ENCODE results near the gene TEX2. TPM values are rescaled to one million over a fixed set of nuclear protein-coding genes. Genes with fewer than 3 reads are reported as not detected.

Gene TEX2
- total RNA-seq, 1 donor from 2014 or later, result 17.3 TPM

DNA sequence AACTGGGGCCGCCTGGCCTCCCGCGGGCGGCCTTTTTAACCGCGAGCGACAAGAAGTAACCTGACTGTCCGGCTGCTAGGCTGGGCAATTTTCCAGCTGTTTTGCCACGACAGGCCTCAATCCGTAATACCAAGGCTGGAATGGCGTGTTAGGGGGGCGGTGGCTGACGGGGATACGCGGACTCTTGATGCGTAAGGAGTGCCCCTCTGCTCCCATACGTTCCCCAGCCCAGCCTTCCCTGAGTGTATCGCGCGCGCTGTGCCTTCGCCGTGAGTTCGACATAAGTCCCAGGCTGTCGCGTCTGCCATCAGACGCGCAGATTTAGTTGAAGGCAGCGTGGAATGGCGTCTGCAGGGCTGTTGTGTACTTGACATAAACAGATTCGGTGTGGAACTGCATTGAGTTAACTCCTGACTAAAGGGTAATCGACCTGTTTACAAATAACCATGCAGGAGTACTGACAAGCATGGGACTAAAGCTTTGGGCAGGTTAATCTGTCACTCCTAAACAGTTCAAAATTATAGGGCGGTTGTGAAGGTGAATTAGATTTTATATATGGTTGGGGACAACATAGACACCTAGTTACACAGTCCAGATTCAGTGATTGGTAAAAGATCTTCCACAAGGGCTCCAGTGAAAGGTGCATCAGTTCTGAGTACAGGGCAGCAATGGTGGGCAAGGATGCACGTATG, 116.5 kb downstream of the TEX2 start:
- intact Hi-C loops (cut with micrococcal nuclease), result loop anchor here (10.0 kb wide), 1 partner anchor 372 kb away; the partner anchor contains the start of genes CCDC47 and DDX42

DNA sequence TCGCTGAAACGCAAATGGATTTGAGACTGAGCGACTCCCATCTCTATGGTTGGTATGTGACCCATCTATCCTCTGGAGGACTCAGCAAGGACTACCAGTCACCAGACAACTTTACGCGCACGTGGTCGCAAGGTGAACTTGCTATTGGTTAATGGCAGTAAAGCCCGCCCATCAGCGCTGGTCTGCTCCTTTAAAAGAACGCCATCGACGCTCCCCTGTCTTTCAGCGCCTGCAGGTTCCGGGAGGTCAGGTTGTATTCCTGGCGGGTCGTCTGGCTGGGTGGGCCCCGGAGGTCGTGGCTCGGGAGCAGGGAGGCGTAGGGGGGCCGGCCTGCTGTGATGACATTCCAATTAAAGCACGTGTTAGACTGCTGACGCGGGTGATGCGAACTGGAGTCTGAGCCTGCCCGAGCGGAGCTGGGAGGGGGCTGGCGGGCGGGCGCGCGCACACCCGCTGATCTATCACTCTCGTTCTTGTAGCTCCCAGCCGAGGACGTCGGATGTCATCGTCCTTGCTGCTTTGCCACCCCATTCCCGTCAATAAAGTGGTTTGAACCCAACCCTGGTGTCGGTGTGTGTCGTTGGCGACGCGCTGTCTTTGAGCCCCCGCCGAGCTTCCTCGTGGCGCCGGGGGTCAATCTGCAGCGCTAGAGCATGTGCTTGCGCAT, 117.2 kb downstream of the TEX2 start:
- intact Hi-C loops (cut with micrococcal nuclease), result loop anchor here (1.0 to 10.0 kb wide), 4 partner anchors 16 to 371 kb away; partner anchors contain the start of genes CCDC47, DDX42, ERN1 and TEX2

DNA sequence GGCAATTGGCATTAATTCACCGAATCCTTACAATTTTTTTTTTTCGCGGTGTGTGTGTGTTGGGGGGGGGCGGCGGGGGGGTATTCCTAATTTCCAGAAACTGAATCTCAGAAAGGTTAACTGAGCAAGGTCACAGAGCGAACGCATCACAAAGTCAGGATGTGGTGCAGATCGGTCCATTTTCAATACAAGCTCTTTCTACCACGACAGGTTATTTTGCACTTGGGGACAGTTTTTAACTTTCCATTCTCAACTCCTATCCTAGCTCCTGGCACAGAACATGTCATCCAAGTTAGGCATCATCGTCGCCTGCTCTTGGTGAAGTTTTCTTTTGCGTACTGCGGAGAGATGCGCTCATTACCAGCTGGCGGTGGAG, 117.7 kb downstream of the TEX2 start:
- intact Hi-C loops (cut with micrococcal nuclease), result loop anchor here (1.0 to 10.0 kb wide), 4 partner anchors 15 to 371 kb away; partner anchors contain the start of genes CCDC47, DDX42, ERN1 and TEX2

DNA sequence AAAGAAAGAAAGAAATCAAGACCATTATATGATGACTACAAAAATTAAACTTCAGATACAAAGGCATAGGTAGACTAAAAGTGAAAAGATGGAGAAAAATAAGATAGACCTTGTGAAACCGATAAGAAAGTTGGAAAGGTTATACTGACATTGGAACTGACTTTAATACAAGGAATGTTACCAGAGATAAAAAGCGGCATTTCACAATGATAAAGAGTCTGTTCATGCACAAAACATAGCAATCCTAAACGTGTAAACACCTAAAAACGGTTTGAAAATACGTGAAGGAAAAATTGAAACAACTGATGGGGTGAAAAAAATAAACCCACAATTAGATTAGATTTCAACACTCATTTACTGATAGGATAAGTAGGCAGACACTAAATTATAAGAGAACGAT, 123.5 kb downstream of the TEX2 start:
- intact Hi-C loops (cut with micrococcal nuclease), result no loop called here

DNA sequence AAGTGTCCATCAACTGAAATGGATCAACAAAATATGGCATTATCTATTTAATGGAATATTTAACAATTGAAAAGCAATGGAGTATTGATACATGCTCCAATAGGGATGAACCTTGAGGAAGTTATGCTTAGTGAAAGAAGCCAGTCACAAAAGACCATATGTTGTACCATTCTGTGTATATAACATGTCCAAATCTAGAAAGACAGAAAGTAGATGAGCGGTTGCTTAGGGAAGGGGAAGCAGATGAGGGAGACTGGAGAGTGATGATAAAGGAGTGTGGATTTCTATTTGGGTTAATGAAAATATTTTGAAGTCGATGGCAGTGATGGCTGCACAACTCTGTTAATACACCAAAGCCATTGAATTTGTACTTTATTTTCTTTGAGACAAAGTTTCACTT, 124.6 kb downstream of the TEX2 start:
- intact Hi-C loops (cut with micrococcal nuclease), result no loop called here

DNA sequence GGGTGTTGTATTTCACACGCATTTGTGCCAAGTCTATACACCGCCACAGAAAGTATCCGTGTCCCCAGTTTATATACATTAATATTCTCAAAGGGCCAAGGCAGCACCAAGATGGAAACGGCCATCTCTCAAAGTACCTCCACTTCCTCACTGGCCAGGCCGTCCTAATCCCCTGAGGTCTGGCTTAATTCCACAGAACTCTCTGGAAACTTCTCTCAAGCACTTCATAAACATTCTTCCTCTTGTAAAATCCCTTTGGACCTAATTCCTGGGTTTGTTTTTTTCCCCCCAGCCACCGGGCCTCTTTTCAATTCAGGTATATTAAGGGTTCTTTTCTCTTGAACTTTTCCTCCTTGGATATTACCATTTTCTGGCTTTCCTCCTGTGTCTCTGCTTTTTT, 128.1 kb downstream of the TEX2 start:
- intact Hi-C loops (cut with micrococcal nuclease), result loop anchor here (5.0 kb wide), 1 partner anchor 293 kb away; the partner anchor contains the start of gene SMARCD2

DNA sequence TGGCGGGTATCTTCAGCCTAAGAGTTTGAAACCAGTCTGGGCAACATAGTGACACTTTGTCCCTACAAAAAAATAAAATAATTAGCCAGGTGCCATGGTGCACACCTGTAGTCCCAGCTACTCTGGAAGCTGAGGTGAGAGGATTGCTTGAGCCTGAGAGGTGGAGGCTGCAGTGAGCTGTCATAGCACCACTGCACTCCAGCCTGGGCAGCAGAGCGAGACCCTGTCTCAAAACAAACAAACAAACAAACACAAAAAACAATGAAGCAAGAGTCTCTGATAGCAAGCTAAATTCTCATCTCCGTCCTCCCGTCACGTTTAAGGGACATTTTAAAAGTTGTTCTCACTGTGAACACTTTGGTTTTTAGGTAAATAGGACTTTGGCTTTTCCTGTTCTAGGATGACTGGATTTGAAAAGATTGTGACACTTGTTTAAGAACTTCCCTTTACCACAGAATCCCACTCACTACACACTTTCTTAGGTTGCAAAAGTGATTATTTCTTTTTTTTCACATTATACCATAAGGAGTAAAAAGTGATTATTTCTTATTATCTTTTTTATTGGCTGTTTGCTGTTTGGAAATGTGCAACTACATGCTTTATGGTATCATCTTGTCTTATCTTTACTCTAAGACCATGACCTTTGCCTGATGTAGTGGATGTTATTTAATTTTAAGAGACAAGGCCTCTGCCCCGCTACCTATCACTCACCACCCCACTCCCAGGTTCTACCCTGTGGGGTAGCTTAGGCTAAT, 128.7 kb downstream of the TEX2 start:
- intact Hi-C loops (cut with micrococcal nuclease), result loop anchor here (5.0 kb wide), 1 partner anchor 292 kb away; the partner anchor contains the start of gene SMARCD2

DNA sequence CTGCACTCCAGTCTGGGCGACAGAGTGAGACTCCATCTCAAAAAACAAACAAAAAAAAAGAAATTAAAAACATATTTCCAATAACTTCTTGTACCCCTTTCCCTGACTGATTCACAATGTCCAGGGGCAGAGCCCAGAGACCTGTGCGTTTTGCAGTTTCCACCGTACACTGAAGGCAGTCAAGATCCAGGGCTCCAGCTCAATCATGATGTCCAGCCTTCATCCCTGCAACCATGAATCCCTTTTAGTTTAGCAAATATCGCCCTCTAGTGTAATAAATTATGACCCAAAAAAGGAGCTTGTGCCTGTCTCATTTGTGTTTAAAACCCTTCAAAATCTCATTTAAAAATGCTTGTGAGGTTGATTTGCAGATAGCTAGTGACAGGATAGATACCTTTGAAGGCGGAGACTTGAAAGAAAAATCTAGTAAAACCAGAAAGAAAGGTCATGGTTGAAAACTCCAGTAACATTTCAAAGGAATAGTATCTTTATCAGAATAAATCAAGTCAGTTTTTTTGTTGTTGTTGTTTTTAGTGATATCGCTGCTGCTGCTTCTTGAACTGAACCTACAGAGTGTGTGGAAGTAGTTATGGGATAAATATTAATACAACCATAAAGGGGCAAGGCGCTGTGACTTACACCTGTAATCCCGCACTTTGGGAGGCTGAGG, 129.4 kb downstream of the TEX2 start:
- intact Hi-C loops (cut with micrococcal nuclease), result loop anchor here (1.0 to 5.0 kb wide), 2 partner anchors 104 to 291 kb away; partner anchors contain the start of gene SMARCD2

DNA sequence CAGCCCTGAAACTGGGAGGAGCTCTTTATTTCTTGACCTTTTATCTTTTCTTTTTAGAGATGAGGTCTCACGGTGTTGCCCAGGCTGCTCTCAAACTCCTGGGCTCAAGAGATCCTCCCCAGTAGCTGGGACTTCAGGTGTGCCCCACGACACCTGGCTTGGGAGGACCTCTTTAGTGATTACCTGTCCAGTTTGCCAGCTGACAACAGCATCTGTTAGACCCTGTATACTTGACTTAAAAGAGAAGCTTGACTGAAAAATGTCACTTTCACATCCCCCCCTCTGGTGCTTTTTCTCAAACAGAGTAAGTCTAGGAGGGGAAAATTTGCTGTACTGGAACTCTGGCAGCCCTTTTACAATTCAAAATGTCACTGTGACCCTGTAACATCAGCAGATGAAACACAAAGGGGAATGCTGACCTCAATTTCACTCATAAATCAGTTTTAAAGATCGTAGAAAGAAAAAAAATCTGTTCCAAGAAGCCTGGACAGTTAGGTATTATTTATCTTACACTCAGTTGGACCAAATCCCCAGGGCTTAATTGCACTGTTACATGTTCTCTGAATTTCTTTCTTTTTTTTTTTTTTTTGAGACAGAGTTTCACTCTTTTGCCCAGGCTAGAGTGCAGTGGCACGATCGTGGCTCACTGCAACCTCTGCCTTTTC, 131.3 kb downstream of the TEX2 start:
- intact Hi-C loops (cut with micrococcal nuclease), result loop anchor here (2.0 to 5.0 kb wide), 2 partner anchors 69 to 289 kb away; partner anchors contain the start of gene SMARCD2

DNA sequence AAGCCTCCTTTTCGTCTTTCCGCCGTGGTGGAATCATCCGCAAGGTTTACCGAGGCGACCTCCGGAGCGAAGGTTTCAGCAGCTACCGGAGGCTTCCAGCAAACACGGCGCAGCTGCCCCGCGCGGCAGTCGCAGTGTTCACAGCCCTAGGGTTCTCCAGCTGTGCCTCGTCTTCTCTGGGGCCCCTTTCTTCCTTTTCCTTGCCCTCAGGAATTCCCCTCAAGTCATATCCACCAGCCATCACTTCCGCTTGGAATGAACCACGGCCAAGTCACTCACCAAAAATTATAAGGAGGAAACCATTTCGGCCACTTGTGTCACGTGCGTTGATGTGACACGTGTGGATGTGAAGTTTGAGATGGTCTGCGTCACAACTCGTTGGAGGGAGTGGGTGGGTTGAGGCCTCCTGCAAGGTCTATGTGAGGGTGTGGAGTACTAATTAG, 132.5 kb downstream of the TEX2 start:
- intact Hi-C loops (cut with micrococcal nuclease), result loop anchor here (1.0 to 5.0 kb wide), 8 partner anchors 9 to 288 kb away; partner anchors contain the start of gene SMARCD2

DNA sequence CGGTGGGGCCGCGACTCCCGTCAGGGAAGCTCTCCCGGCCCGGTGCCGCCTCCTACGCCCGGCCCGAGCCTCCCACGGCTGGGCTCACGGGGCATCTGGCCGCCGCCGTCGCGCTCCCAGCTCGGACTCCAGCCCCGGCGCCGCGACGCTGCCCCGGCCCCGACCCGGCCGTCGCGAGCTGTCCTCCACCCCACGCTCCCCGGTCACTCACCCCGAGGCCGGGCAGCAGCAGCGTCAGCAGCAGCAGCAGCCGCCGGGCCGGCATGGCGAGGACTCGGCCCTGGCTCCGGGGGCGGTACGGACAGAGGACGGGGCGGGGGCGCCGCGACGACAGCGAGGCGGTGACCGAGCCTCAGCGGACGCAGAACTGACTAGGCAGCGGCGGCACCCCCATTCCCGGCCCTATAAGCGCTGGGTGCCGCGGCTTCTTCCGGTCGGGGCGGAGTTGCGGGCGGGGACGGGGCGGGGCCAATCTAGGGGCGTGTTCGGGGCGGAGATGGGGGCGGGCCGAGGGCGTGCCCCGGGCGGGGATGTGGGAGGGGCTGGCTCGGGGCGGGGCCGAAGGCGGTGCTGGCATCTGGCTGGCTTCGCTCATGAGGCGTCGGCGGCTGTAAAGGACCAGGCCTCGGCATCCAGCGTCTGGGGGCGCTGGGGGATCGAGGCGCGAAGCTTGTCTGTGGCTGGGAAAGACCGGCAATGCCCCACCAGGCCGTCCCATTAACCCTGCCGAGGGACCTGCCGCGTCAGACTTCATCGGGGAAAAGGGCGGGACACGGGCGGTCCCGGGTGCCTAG, 133.1 kb downstream of the TEX2 start, which contains the start of gene ERN1:
Gene ERN1, minus strand, starts transcription at position 380 of the 794 bp plus-strand sequence. Its CDS starts 115 bp downstream, at position 265.
- intact Hi-C loops (cut with micrococcal nuclease), result loop anchor here (1.0 to 5.0 kb wide), 8 partner anchors 9 to 288 kb away; partner anchors contain the start of gene SMARCD2

DNA sequence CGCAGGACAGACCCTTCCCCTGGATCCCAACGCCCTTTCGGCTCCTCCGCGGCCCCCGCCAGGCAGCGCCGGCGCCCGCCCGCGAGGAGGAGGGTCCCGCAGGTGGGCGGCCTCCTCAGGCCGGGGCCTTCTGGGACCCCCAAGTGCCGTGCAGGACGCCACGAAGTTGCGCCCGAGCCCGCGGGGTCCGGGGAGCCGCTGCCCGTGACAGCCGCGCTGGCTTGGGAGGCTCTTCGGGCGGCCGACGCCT, 133.6 kb downstream of the TEX2 start:
- intact Hi-C loops (cut with micrococcal nuclease), result no loop called here

DNA sequence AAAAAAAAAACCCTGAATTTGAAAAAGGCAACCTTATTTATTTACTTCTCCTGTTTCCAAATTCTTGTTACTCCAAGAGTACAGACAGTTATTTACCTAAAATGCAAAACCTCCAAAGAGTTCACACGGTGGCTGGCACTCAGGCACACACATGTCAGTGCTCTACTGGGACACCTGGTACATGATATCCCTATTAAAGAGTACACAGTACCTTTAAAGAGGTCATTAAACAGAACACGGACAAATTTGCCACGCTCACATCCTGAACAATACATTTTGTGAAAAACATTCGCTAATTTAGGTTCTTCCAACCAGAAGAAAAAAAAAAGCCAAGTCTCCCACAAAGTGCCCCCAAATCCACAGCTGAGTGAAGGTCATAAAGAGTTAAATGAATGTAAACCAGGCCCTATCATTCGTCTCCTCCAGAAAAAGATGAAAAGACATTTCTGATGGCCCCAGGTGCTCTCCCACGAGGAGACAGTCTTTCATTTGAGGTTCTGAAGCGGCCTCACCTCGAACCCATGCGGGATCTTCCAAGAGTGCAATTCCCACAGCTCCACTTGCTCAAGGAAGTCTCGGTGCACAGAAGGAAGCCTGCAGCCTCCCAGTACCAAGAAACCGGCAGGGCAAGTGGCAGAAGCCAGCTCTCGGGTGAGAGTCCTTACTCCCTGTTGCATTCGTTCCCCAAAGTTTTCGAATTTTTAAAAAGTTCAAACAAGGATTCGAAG, 134.1 kb downstream of the TEX2 start:
- intact Hi-C loops (cut with micrococcal nuclease), result no loop called here

DNA sequence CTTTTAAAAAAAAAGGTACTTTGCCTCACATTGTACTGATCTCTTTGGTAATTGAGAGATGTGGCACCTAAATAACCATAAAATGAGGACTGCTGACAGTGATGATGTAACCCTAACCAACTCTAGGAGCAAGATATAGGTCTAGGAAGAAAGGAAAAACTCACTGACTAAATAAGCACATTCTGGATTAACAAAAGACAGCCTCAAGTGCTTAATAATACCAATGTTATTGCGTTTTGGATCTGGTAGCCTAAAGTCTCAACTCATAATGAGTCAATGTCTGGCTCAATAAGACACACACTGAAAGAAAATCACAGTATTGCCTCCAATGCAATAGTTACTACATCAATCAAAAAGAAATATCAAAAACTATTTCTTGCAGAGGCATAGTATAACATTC, 136.1 kb downstream of the TEX2 start:
- intact Hi-C loops (cut with micrococcal nuclease), result no loop called here

DNA sequence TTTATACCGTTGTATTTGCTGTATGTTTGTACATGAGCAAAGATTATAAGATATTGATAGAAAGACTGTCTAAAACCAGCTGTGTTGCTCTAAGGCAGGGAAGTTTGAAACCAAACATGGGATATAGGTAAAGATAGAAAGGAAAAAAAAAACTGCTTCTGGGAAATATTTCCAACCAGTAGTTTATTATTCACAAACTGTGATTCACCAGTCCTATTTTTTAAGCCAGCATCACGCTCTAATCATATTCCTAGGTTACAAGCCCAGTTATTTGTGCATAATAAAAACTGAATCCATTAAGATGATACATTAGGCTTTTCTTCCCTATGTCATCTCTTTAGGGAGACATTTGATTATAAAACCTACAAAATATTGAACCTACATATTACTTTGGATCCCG, 137.1 kb downstream of the TEX2 start:
- intact Hi-C loops (cut with micrococcal nuclease), result no loop called here

DNA sequence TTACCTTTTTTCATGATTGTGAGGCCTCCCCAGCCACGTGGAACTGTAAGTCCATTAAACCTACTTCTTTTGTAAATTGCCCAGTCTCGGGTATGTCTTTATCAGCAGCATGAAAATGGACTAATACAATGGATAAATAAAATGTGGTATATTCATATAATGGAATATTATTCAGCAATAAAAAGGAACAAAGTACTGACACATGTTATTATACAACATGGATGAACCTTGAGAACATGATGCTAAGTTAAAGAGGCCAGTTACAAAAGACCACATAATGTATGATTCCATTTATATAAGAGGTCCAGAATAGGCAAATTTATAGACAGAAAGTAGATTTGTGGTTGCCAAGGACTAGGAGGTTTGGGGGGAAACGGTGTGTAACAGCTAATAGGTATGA, 138.5 kb downstream of the TEX2 start:
- intact Hi-C loops (cut with micrococcal nuclease), result no loop called here

DNA sequence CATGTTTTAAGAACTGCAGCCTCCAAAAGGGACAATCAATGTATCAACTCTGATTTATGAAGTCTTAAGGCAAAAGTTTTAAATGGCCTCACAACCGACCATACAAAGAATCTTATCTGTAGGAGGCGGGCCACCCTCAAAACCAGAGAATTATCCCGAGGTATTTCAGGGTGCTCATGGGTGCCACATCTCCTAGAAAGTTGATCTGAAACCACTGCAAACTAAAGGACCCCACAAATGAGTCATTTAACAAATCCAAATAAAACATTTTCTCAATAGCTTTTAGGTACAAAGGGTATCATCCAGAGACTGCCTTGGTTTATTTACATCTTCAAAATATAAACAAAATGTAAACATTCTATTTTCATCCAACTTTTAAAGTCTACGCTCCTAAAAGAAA, 139.9 kb downstream of the TEX2 start:
- intact Hi-C loops (cut with micrococcal nuclease), result no loop called here

DNA sequence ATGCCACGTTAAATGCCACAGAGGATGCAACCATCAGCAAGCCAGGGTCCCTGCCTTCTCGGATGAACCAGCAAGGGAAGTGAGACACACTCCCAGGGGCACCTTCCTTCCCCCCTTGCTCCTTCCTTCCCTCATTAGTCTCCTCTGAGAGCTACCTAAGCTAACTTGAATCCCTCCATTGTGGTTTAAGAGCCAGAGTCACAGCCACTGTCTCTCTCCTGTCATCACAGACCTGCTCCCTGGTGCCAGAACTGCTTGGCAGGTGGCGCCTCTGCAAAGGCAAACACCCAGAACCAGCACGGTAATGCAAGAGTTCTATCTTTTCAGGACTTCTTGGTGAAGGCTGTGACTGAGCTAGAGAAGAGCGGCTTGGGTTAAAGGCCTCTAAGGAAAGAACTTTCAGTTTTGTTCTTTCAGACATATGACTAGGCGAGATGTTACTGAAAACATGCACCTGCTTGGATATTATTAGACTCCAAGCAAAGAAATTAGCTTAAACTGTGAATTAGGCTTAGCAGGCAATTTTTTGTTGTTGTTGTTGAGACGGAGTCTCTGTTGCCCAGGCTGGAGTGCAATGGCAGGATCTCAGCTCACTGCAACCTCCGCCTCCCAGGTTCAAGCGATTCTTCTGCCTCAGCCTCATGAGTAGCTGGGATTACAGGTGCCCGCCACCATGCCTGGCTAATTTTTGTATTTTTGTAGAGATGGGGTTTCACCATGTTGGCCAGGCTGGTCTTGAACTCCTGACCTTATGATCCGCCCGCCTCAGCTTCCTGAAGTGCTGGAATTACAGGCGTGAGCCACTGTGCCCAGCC, 141.9 kb downstream of the TEX2 start:
- intact Hi-C loops (cut with micrococcal nuclease), result loop anchor here (1.0 to 2.0 kb wide), 2 partner anchors 9 to 38 kb away; partner anchors contain the start of gene ERN1
